ENCODE measurements around the gene PAFAH1B2. TPM values are rescaled to one million over a fixed set of nuclear protein-coding genes. Genes with fewer than 3 reads are reported as not detected.

Gene PAFAH1B2
- polyA plus RNA-seq, 1 experiment: 48.8 TPM

DNA sequence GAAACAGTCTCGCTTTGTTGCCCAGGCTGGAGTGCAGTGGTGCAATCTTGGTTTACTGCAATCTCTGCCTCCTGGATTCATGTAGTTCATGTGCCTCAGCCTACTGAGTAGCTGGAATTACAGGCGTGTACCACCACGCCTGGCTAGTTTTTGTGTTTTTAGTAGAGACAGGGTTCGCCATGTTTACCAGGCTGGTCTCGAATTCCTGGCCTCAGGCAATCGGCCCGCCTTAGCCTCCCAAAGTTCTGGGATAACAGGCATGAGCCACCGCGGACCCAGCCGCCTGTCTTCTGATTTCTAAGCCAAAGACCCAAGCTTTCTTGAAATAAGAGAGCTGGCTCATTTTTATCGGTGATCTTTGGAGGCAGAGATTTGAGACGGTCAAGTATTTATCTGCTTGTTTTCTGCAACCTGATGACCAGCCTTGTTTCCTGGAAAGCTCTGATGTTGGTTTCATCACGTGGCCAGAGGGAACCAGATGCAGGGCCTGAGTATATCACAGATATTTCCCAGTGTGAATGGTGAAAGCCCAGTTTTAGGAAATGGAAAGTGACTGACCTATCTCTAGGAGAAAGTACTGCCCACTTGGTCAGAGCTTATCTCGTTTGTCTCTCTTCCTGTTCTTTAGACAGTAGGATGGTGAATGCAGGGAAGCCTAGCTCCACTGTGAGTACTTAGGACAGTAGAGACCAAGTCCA lies 28.8 kb downstream of the PAFAH1B2 start:
- Histone ChIP-seq H3K27ac (ENCODE audit: low read depth, low read length) (no peak overlapping the region), H3K27me3 (ENCODE audit: control insufficient read depth, insufficient read depth, low read length) (no peaks in the 10 kb centered on the region), H3K4me3 (ENCODE audit: low read depth, low read length) (no peak overlapping the region), H3K9me3 (ENCODE audit: control insufficient read depth, insufficient read depth, low read length) (no peaks in the 10 kb centered on the region)
- TF ChIP-seq, protein P1, sequence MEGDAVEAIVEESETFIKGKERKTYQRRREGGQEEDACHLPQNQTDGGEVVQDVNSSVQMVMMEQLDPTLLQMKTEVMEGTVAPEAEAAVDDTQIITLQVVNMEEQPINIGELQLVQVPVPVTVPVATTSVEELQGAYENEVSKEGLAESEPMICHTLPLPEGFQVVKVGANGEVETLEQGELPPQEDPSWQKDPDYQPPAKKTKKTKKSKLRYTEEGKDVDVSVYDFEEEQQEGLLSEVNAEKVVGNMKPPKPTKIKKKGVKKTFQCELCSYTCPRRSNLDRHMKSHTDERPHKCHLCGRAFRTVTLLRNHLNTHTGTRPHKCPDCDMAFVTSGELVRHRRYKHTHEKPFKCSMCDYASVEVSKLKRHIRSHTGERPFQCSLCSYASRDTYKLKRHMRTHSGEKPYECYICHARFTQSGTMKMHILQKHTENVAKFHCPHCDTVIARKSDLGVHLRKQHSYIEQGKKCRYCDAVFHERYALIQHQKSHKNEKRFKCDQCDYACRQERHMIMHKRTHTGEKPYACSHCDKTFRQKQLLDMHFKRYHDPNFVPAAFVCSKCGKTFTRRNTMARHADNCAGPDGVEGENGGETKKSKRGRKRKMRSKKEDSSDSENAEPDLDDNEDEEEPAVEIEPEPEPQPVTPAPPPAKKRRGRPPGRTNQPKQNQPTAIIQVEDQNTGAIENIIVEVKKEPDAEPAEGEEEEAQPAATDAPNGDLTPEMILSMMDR (IDR thresholded peaks at IDR 0.05; ENCODE audit: low read depth, low read length): no peak
- DNase-seq (ENCODE audit: low read depth, low spot score): no peak
- POLR2A ChIA-PET: interaction anchor here (0.5 to 0.6 kb wide), 3 partner anchors 11 to 34 kb away, joined by 3 to 10 read pairs (median 3); no protein-coding TSS in a partner anchor
- CTCF ChIA-PET: interaction anchor here (0.5 to 2.1 kb wide), 7 partner anchors 8 to 440 kb away, joined by 3 to 6 read pairs (median 4); partner anchors contain the start of genes APOA5 and PCSK7

DNA sequence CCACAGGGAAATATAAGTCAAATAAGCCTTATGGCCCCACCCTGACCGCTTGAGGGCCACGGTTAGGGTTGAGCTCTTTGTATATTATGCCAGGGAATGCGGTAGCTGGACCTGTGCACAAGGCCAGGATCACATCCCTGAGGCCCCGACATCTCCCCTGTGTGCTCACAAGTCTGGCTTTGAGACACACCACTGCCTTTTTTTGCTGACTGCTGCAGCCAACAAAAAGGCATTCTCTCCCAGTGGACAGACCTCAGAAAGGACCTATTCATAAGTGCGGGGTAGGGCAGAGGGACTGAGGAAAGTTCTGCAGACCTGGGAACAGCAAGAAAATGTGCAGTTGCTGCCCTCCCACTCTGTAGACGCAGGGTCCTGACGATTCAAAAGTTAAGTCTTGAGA lies 31.0 kb downstream of the PAFAH1B2 start:
- H3K4me3 ChIP-seq (ENCODE audit: low read depth, low read length): no peak overlapping the region
- H3K27me3 ChIP-seq (ENCODE audit: control insufficient read depth, insufficient read depth, low read length): no peaks in the 10 kb centered on the region
- ChIA-PET POLR2A (interaction anchor here (0.7 to 1.0 kb wide), 2 partner anchors 35 to 57 kb away, joined by 3 to 4 read pairs; partner anchors contain the start of gene RNF214), CTCF (no interaction called here)
- H3K27ac ChIP-seq (ENCODE audit: low read depth, low read length): peak overlapping the region; percentile 31
- TF ChIP-seq, protein P1 (IDR thresholded peaks at IDR 0.05; ENCODE audit: low read depth, low read length): no peak
- H3K9me3 ChIP-seq (ENCODE audit: control insufficient read depth, insufficient read depth, low read length): no peaks in the 10 kb centered on the region; the same call in 1 of the 2 replicates
- DNase-seq (ENCODE audit: low read depth, low spot score): no peak

DNA sequence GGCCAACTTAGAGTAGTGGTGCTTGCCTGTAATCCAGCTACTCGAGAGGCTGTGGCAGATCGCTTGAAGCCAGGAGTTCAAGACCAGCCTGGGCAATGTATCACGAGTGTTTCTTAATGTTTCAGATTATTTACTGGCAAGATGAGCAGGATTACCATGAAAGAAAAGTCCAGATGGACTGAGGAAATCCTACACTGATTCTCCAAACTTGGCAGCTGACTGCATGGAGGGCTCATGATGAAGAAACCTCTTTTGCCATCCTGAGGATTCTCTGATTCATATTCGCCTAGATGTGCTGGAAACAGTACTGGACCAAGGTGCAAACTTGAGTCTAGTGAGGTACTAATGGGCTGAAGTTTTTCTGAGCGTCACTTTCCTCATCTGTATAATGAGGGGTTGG lies 31.7 kb downstream of the PAFAH1B2 start:
- DNase-seq (ENCODE audit: low read depth, low spot score): no peak
- ChIA-PET CTCF (no interaction called here), POLR2A (interaction anchor here (0.8 to 1.0 kb wide), 2 partner anchors 35 to 46 kb away, joined by 3 to 5 read pairs; no protein-coding TSS in a partner anchor)
- TF ChIP-seq, protein P1 (IDR thresholded peaks at IDR 0.05; ENCODE audit: low read depth, low read length): no peak
- Histone ChIP-seq H3K27ac (ENCODE audit: low read depth, low read length) (peak overlapping the region; percentile 31), H3K4me3 (ENCODE audit: low read depth, low read length) (no peak overlapping the region), H3K27me3 (ENCODE audit: control insufficient read depth, insufficient read depth, low read length) (no peaks in the 10 kb centered on the region), H3K9me3 (ENCODE audit: control insufficient read depth, insufficient read depth, low read length) (no peaks in the 10 kb centered on the region; the same call in 1 of the 2 replicates)

DNA sequence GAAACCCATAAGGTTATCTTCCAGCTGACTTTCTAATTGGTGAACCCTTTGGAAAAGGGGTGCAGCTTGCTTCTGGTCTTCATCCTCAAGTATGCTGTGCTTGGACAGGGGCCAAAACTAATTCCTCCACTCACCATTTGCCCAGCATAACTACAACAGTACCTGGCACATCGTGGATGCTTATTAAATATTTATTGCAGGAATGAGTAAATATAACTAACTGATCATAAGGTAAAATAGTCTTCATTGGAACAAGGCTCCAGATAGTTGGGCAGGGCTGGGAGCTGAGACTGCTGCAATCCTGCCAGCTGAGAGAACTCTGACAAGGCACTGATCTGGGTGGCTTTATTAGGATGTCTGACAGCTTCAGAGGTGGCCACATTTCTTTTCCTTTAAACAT lies 32.1 kb downstream of the PAFAH1B2 start:
- TF ChIP-seq, protein P1 (IDR thresholded peaks at IDR 0.05; ENCODE audit: low read depth, low read length): no peak
- Histone ChIP-seq H3K9me3 (ENCODE audit: control insufficient read depth, insufficient read depth, low read length) (no peaks in the 10 kb centered on the region; the same call in 1 of the 2 replicates), H3K4me3 (ENCODE audit: low read depth, low read length) (no peak overlapping the region), H3K27me3 (ENCODE audit: control insufficient read depth, insufficient read depth, low read length) (no peaks in the 10 kb centered on the region), H3K27ac (ENCODE audit: low read depth, low read length) (no peak overlapping the region)
- POLR2A ChIA-PET: interaction anchor here (0.6 to 0.8 kb wide), 4 partner anchors 30 to 296 kb away, joined by 4 to 7 read pairs (median 6); no protein-coding TSS in a partner anchor
- CTCF ChIA-PET: no interaction called here
- DNase-seq (ENCODE audit: low read depth, low spot score): no peak

Data from AG04450 (cell line).